WTC11 (cell line): ENCODE data around the gene RNF167. TPM values are rescaled to one million over a fixed set of nuclear protein-coding genes. Genes with fewer than 3 reads are reported as not detected.

ENCODE experiments used
- ATAC-seq: fragments of 200-7000 bp; cut with Tn5 transposase; 2 replicates; pipeline ENCODE4 v1.10.0; 2021; ENCODE audit warnings: mild to moderate bottlenecking, moderate library complexity
- CTCF ChIA-PET: fragments of 300-600 bp; sonication (Branson Sonifier 250); formaldehyde crosslinking; loops from one replicate; lab custom pipeline; 2021; ENCODE audit warnings: antibody characterized with exemption; lab: Charles Lee
- POLR2A ChIA-PET: fragments of 350-600 bp; sonication (Branson Sonifier 250); formaldehyde crosslinking; loops from one replicate; lab custom pipeline; 2021; ENCODE audit warnings: antibody characterized with exemption; lab: Charles Lee
- DNase-seq: peaks from one replicate; pipeline ENCODE4 v3.0.0; 2021; ENCODE audit warnings: low spot score
- H3K27ac Mint-ChIP-seq: 2 replicates; pipeline ENCODE4 v1.8.0; 2021; ENCODE audit warnings: mixed read lengths
- H3K27me3 Mint-ChIP-seq: 2 replicates; pipeline ENCODE4 v1.8.0; 2021; ENCODE audit warnings: low read depth, mild to moderate bottlenecking, moderate library complexity, mixed read lengths
- H3K36me3 Mint-ChIP-seq: 2 replicates; pipeline ENCODE4 v1.8.0; 2021; ENCODE audit warnings: mixed read lengths
- H3K4me1 Mint-ChIP-seq: 2 replicates; pipeline ENCODE4 v1.8.0; 2022; ENCODE audit warnings: mixed read lengths
- H3K4me3 Mint-ChIP-seq: 2 replicates; pipeline ENCODE4 v1.8.0; 2021; ENCODE audit warnings: mild to moderate bottlenecking, moderate library complexity, mixed read lengths
- H3K9me3 Mint-ChIP-seq: 2 replicates; pipeline ENCODE4 v1.8.0; 2021; ENCODE audit warnings: mixed read lengths
- ARID4B ChIP-seq: sonication (generic); formaldehyde crosslinking; IDR thresholded peaks from 2 replicates; pipeline ENCODE4 v1.8.0; 2023; ENCODE audit warnings: missing genetic modification reagents, mild to moderate bottlenecking, borderline replicate concordance
- CREB1 ChIP-seq: sonication (generic); formaldehyde crosslinking; IDR thresholded peaks from 2 replicates; pipeline ENCODE4 v1.8.0; 2023; ENCODE audit warnings: mild to moderate bottlenecking, missing genetic modification reagents
- CTCF ChIP-seq: fragments of 200-600 bp; IDR thresholded peaks from 2 replicates; pipeline ENCODE4 v1.8.0; 2022; ENCODE audit warnings: antibody characterized with exemption
- ELF4 ChIP-seq: sonication (generic); formaldehyde crosslinking; IDR thresholded peaks from 2 replicates; pipeline ENCODE4 v1.8.1; 2022; ENCODE audit warnings: low read depth, mild to moderate bottlenecking, moderate library complexity, missing genetic modification reagents
- EMX1 ChIP-seq: fragments of 250-450 bp; sonication (Bioruptor Pico); IDR thresholded peaks from 2 replicates; pipeline ENCODE4 v1.8.0; 2021; ENCODE audit warnings: mild to moderate bottlenecking
- FOXJ3 ChIP-seq: sonication (generic); formaldehyde crosslinking; IDR thresholded peaks from 2 replicates; pipeline ENCODE4 v1.9.0; 2021; ENCODE audit warnings: missing genetic modification reagents, mild to moderate bottlenecking, borderline replicate concordance
- GRHL2 ChIP-seq: fragments of 250-450 bp; sonication (Bioruptor Pico); IDR thresholded peaks from 2 replicates; pipeline ENCODE4 v1.8.0; 2022; ENCODE audit warnings: mild to moderate bottlenecking, moderate library complexity; ENCODE audit not compliant: insufficient replicate concordance, severe bottlenecking
- MYBL2 ChIP-seq: sonication (generic); formaldehyde crosslinking; IDR thresholded peaks from 2 replicates; pipeline ENCODE4 v1.8.1; 2023; ENCODE audit warnings: mild to moderate bottlenecking, moderate library complexity, missing genetic modification reagents
- NFATC4 ChIP-seq: fragments of 250-450 bp; sonication (Bioruptor Pico); IDR thresholded peaks from 2 replicates; pipeline ENCODE4 v1.9.0; 2021; ENCODE audit warnings: mild to moderate bottlenecking
- NR1H2 ChIP-seq: sonication (generic); formaldehyde crosslinking; IDR thresholded peaks from 2 replicates; pipeline ENCODE4 v1.9.0; 2021; ENCODE audit warnings: mild to moderate bottlenecking, moderate library complexity, missing genetic modification reagents
- NR2C2 ChIP-seq: sonication (generic); formaldehyde crosslinking; IDR thresholded peaks from 2 replicates; pipeline ENCODE4 v1.8.0; 2022; ENCODE audit warnings: mild to moderate bottlenecking, missing genetic modification reagents
- NR3C1 ChIP-seq: sonication (generic); formaldehyde crosslinking; conservative IDR thresholded peaks from 2 replicates; pipeline ENCODE4 v1.8.1; 2023; ENCODE audit warnings: low read depth, mild to moderate bottlenecking, missing genetic modification reagents
- OVOL2 ChIP-seq: fragments of 250-450 bp; sonication (Bioruptor Pico); IDR thresholded peaks from 2 replicates; pipeline ENCODE4 v1.9.0; 2021; ENCODE audit warnings: mild to moderate bottlenecking, borderline replicate concordance
- STAT6 ChIP-seq: sonication (generic); formaldehyde crosslinking; conservative IDR thresholded peaks from 2 replicates; pipeline ENCODE4 v1.8.1; 2023; ENCODE audit warnings: mild to moderate bottlenecking, low read depth, missing genetic modification reagents, moderate library complexity
- TCF7 ChIP-seq: sonication (generic); formaldehyde crosslinking; IDR thresholded peaks from 2 replicates; pipeline ENCODE4 v1.8.0; 2022; ENCODE audit warnings: mild to moderate bottlenecking, low read depth, missing genetic modification reagents, moderate library complexity
- TEAD4 ChIP-seq: sonication (generic); formaldehyde crosslinking; IDR thresholded peaks from 2 replicates; pipeline ENCODE4 v1.8.0; 2022; ENCODE audit warnings: mild to moderate bottlenecking, missing genetic modification reagents
- USF1 ChIP-seq: sonication (generic); formaldehyde crosslinking; IDR thresholded peaks from 2 replicates; pipeline ENCODE4 v1.8.0; 2022; ENCODE audit warnings: mild to moderate bottlenecking, missing genetic modification reagents
- ZMAT4 ChIP-seq: fragments of 250-450 bp; sonication (Bioruptor Pico); IDR thresholded peaks from 2 replicates; pipeline ENCODE4 v1.9.0; 2021; ENCODE audit warnings: mild to moderate bottlenecking
- ZNF138 ChIP-seq: sonication (generic); formaldehyde crosslinking; conservative IDR thresholded peaks from 2 replicates; pipeline ENCODE4 v1.8.1; 2022; ENCODE audit warnings: mild to moderate bottlenecking, moderate library complexity, missing genetic modification reagents
- ZNF219 ChIP-seq: sonication (generic); formaldehyde crosslinking; IDR thresholded peaks from 2 replicates; pipeline ENCODE4 v1.8.0; 2023; ENCODE audit warnings: missing genetic modification reagents, mild to moderate bottlenecking, borderline replicate concordance
- ZNF232 ChIP-seq: sonication (generic); formaldehyde crosslinking; IDR thresholded peaks from 2 replicates; pipeline ENCODE4 v1.8.0; 2022; ENCODE audit warnings: mild to moderate bottlenecking, missing genetic modification reagents
- ZNF263 ChIP-seq: sonication (generic); formaldehyde crosslinking; IDR thresholded peaks from 2 replicates; pipeline ENCODE4 v1.8.1; 2022; ENCODE audit warnings: low read depth, mild to moderate bottlenecking, moderate library complexity, missing genetic modification reagents
- ZNF416 ChIP-seq: fragments of 250-450 bp; sonication (Bioruptor Pico); IDR thresholded peaks from 2 replicates; pipeline ENCODE4 v1.9.0; 2021; ENCODE audit warnings: mild to moderate bottlenecking, inconsistent platforms
- ZSCAN18 ChIP-seq: fragments of 250-450 bp; sonication (Bioruptor Pico); IDR thresholded peaks from 2 replicates; pipeline ENCODE4 v2.1.2; 2022; ENCODE audit warnings: mild to moderate bottlenecking, moderate library complexity
- total RNA-seq: library from RNA; stranded (reverse); gene quantifications from 3 replicates; pipeline ENCODE4 v1.2.3, GENCODE V29; 2021

The RNF167 gene
- total RNA-seq, 1 experiment from 2014 or later, result 143 TPM

- CTCF ChIA-PET, result interaction anchor here (1.0 to 5.4 kb wide), 6 partner anchors 10 to 40 kb away, joined by 3 to 27 read pairs (median 14); partner anchors contain the start of genes RNF167, SLC25A11 and SPAG7
- ATAC-seq, result peak; percentile 17
- 0 out of 2 replicates have a peak, but pooled peaks have one; percentile 30 for TF ChIP-seq TCF7 (CRISPR knock-in tag)
- TF ChIP-seq ZNF138 (CRISPR knock-in tag), result no peak
- TF ChIP-seq STAT6 (CRISPR knock-in tag), result no peak
- no peak for TF ChIP-seq OVOL2 (CRISPR knock-in tag)
- 0 out of 2 replicates have a peak, but pooled peaks have one; percentile 21 for TF ChIP-seq ZNF416 (CRISPR knock-in tag)
- TF ChIP-seq NR3C1 (CRISPR knock-in tag), result no peak
- no peak for TF ChIP-seq NFATC4 (CRISPR knock-in tag)
- TF ChIP-seq ZNF219 (CRISPR knock-in tag), result no peak; the same call in 1 of the 2 replicates
- no peak for TF ChIP-seq ELF4 (CRISPR knock-in tag)
- TF ChIP-seq CREB1 (CRISPR knock-in tag), result no peak
- no peak for TF ChIP-seq ZMAT4 (CRISPR knock-in tag)
- no peak for TF ChIP-seq NR1H2 (CRISPR knock-in tag)
- no peak for TF ChIP-seq FOXJ3 (CRISPR knock-in tag)
- TF ChIP-seq EMX1 (CRISPR knock-in tag), result 0 out of 2 replicates have a peak, but pooled peaks have one; percentile 13
- TF ChIP-seq ZNF232 (CRISPR knock-in tag), result no peak
- TF ChIP-seq ARID4B, result peak; percentile 30; the same call in 1 of the 2 replicates
- TF ChIP-seq MYBL2, result no peak
- TF ChIP-seq USF1, result peak; percentile 56; the same call in 1 of the 2 replicates
- TF ChIP-seq GRHL2 (CRISPR knock-in tag), result no peak
- no peak for TF ChIP-seq CTCF
- TF ChIP-seq ZNF263, result no peak
- TF ChIP-seq ZSCAN18 (CRISPR knock-in tag), result no peak
- TF ChIP-seq NR2C2, result no peak
- no peak for TF ChIP-seq TEAD4 (CRISPR knock-in tag)
Measured at GRCh38 chr17:4949321-4950074, 9.4 kb downstream of the RNF167 start.

More at GRCh38 chr17:4949321-4950074, 9.4 kb downstream of the RNF167 start:
- Mint-ChIP-seq H3K27me3 (no peaks in the 10 kb centered on the region), H3K4me1 (peaks cover 48% of the 10 kb centered on the region), H3K36me3 (peaks cover 24% of the 10 kb centered on the region), H3K27ac (peak overlapping the region; percentile 82; the same call in 1 of the 2 replicates), H3K4me3 (peak overlapping the region; percentile 91), H3K9me3 (no peaks in the 10 kb centered on the region)
- DNase-seq, result peak; percentile 74
- POLR2A ChIA-PET, result interaction anchor here (0.9 to 3.5 kb wide), 6 partner anchors 9 to 50 kb away, joined by 5 to 45 read pairs (median 12); partner anchors contain the start of genes C17orf107, RNF167, SLC25A11 and SPAG7
